Stimulated activated CD4-positive, alpha-beta T cell treated with anti-CD3 and anti-CD28 coated beads, TNF-alpha, amount 100 ng/mL, for 48 hours (primary cell): ENCODE data around the gene CLK1.

ENCODE experiments used
- DNase-seq, 3 donors: peaks; one replicate each; pipeline ENCODE4 v3.0.0-alpha.2; 2020; ENCODE audit warnings: low read depth in 3 of 3

The CLK1 gene

GRCh38 chr2:200811333-200812121 is 52.9 kb downstream of the CLK1 start, which contains the start of gene BZW1:
BZW1 (plus strand) TSS chr2:200811910; CDS start chr2:200813218, 1,308 bp downstream.
- DNase-seq, result peak; percentile 93 to 94 (median 94)

GRCh38 chr2:200810998-200811332 is 53.5 kb downstream of the CLK1 start:
- no peak for DNase-seq

GRCh38 chr2:200810252-200810997 is 54.0 kb downstream of the CLK1 start:
- DNase-seq, result no peak

GRCh38 chr2:200809506-200810251 is 54.8 kb downstream of the CLK1 start:
- no peak for DNase-seq
